ENCODE results near the gene TMEM63C.

TMEM63C gene, protein sequence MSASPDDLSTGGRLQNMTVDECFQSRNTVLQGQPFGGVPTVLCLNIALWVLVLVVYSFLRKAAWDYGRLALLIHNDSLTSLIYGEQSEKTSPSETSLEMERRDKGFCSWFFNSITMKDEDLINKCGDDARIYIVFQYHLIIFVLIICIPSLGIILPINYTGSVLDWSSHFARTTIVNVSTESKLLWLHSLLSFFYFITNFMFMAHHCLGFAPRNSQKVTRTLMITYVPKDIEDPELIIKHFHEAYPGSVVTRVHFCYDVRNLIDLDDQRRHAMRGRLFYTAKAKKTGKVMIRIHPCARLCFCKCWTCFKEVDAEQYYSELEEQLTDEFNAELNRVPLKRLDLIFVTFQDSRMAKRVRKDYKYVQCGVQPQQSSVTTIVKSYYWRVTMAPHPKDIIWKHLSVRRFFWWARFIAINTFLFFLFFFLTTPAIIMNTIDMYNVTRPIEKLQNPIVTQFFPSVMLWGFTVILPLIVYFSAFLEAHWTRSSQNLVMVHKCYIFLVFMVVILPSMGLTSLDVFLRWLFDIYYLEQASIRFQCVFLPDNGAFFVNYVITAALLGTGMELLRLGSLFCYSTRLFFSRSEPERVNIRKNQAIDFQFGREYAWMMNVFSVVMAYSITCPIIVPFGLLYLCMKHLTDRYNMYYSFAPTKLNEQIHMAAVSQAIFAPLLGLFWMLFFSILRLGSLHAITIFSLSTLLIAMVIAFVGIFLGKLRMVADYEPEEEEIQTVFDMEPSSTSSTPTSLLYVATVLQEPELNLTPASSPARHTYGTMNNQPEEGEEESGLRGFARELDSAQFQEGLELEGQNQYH

DNA sequence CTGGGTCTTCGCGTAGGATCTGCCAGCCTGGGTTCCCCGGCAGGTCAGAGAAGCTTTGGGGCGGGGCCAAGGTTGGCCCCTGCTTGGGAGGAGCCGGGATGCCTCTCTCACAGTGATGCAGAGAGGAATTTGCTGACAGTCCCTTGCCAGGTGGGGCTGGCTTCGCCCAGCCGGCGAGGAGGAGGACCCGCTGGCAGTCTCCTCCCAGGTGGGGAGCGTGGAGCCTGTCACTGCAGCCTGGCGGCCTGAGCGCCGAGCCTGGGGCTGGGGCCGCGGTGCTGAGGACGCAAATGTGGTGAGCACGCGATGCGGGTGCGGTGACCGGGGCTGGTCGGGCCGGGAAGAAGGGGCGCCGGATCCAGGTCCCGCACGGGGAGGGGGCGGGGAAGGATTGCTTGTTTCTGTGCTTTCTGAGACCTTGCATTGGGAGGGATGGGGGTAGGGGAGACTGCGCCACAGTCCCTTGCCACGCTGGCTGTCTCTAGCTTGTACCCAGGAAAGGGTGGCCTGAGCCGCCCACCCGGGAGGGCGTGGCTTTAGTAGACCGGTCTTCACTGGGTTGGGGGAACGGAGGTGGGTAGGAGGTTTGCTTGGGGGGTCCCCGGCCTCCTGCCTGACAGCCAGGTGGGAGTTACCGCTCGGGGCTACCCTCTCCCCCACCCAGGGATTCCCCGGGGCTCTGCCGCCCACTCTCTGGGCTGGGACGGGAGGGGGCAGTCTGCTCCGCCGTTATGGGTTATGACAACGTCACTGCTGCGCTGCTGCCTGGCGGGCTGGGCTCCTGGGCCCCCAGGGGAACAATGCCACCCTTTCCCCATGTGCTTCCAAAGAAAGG, at the start of gene TMEM63C:
Gene TMEM63C (plus strand): TSS at position 196 of the 835 bp plus-strand sequence. CDS start 37,016 bp downstream, outside the sequence.
- peak; percentile 68 to 73 for DNase-seq

GRCh38 chr14:77131871-77132486, 49.6 kb upstream of the TMEM63C start:
- no peak for DNase-seq

DNA sequence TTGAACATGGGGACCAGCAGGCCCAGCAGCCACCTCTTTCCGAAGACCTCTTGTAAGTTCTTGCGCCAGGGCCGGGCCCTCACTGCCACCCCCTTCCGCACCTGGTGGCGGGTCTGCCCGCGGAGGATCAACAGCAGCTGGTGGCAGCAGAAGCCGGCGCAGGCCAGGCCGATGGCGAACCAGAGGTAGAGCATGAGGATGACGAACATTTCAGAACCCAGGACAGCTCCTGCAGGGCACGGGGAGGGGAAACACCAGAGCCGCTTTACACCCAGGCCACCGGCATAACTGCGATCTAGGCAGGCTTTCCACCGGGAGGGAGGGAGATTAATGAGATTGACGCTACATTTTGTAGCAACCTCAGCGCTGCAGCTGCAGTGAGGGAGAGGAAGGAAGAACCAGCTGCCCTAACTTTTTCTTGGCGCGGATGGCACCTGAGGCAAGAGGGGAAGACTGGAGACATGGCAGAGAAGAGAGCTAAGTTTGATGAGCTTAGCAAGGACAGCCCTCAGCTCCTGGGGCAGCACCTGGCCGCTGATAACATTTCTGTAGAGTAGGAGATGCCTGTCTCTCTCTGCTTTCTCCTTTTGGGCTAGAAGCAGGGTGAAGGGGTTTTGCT, 47.8 kb upstream of the TMEM63C start:
- no peak for DNase-seq

DNA sequence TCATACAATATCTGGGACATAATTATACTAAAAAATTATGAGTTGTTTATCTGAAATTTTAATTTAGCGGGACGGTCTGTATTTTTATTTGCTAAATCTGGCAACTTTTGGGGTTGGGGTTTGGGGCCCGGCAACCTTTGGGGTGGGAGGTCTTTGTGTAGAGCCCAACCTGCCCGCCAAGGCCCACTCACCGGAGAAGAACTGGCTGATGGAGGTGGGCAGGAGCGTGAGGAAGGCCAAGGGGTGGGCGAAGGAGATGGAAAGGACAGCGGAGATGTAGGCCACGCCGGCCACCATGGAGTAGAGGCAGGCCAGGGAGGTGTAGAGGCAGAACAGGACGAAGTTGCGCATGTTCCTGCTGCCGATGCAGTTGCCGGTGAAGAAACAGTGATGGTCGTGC, 42.6 kb upstream of the TMEM63C start:
- no peak for DNase-seq

DNA sequence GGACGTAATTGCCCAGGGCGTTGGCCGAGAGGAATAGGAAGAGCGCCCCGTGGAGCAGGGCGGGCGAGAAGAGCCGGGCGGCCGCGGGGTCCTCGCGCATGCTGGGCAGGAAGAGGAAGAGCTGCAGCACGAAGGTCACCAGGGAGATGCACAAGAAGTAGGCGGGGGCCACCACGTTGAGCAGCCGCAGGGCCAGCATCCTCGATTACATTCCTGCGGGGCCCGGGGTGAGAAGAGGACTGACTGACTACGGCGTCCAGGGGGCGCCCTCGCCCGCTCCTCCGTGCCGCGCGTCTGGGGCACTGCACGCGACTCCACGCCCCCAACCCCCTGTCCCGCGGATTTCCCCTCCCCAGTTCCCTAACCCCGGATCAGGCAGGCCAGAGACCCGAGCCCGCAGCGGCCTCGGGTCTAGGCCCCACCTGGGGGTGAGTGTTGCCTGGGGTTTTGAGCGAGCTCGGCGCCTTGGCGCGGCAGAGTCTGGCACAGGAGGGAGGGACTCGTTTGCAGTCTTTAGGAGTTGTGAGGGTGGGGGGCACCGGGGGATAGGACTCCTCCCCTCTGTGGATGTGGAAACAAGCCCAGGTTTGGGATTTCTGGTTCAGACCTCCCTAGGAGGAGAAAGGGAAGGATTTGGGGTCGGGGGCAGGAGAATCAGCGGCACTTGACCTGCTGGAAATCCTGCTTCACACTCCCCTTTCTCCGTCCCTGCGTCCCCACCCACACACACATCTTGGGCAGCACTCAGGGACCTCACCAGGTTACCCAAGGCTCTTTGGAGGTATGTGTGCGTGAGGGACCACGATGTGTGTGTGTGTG, 41.8 kb upstream of the TMEM63C start:
- no peak for DNase-seq

DNA sequence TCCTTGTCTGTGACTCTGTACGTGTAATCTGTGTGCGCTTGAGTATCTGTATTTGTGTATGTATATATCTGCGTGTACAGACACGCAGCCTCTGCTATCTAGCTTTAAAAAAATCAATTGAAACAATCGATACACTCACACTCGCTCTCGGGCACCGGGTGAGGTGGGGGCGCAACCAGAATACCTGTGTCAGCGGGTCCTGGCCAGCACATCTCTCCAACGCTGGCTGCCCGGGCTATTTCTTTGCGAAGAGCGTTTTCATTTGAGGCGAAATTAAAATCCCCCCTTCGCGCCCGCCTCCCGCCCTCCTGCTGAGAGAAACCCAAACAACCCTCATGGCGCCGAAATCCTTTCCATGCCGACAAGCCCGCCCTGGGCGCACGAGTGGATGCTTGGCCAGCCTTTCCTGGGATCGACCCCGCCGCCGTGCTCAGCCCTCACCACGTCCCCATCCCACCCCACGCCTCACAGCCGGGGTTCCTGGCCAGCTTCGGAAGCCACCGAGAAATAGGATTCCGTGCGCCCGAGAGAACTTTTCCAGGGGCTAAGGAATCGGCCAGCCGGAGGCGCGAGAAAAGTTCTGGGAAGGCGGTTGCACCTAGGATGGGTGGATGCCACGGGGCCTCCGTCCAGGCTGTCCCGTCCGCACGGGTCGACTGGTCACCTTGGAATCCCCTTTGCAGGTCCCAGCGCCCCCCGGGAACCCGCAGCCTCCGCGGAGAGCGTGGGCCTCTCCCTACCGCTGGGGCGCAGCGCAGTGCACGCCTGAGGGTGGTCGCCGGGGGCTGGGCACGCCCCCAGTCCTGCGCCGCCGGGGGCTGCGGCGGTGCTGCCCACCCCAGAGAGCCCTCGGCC, 41.0 kb upstream of the TMEM63C start:
- no peak for DNase-seq

- DNase-seq, result peak in 1 of 2 experiments; percentile 44
Measured at GRCh38 chr14:77141214-77142004, 40.2 kb upstream of the TMEM63C start, which contains the start of gene ZDHHC22. ZDHHC22 (minus strand) TSS chr14:77141791; CDS start chr14:77139738, 2,053 bp downstream.

DNA sequence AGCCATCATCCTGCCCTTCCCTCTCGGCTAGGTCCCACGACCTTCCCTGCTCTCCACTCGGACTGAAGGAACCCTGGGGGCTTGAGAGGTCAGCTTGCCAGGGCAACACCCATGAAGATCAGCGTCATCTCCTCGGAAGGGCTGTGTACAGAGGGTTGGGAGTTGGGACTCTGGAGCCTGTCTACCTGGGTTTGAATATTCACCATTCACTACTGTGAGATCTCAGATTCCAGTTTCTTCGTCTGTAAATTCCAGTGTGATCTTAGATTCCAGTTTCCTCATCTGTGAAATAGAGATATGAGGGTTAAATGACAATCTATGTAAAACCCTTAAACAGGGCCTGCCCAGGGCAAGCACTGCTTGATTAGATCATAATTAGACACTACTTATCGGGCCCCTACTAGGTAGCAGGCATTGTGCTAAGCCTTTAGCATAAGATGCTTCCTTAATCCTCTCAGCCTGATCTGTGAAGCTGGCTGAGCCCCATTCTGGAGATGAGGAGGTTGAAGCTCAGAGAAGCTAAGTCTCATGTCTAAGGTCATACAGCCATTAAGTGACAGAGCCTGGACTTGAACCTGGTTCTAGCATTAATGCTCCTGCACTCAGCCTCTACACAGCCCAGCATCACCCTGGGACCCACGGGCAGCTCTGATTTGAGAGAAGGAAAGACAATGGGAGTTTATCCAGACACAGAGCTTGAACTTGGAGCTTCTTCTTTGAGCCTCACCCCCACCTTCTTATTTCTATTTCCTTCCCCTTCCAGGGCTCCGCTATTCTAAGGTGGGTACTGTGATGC, 39.4 kb upstream of the TMEM63C start:
- no peak for DNase-seq

DNA sequence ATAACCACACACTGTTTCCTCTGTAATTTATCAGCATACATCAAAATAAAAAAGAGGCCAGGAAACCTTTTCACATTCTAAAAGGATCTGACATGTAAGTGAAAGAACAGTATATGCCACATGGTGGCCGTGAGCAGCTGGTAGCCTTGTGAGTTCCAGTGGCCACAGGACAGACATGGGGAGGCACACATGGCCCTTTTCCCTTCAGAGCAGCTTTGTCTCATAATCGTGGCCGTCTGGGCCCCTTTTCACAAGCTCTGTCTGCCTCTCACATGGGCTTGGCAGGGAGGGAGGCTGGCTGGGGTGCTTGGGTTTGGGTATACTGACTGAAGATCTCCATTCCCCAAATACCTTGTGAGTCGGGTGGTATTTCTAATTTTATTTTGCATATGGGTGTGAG, 38.5 kb upstream of the TMEM63C start:
- no peak for DNase-seq

DNA sequence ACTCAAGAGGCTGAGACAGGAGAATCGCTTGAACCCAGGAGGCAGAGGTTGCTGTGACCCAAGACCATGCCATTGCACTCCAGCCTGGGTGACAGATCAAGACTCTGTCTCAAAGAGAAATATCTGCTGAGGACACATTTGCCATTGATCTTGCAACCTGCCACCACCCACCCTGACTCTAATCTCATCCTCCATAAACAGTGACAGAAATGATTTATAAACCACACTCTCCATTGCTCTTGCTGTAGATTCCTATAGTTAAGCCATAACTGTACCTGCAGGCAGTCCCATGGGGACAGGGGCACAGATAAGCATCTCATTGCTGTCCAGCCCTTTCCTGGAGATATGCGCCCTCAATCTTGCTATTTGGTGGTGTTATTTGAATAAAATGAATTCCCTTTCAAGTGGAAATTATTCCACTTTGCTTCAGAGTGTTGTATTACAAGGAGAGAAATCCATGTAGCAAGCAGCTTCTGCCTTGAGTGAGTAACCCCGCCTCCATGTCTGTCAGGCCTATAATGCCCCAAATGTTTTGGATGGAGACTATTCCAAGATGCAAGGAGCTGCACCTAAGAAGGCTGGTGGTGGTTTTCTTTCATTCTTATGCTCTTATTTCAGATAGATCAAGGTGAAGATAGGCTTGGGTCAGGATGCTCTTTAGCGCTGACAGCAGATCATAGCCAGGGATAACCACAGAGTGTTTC, 37.0 kb upstream of the TMEM63C start:
- no peak for DNase-seq

GRCh38 chr14:77145975-77146740, 35.4 kb upstream of the TMEM63C start:
- DNase-seq, result no peak

GRCh38 chr14:77148510-77149231, 32.9 kb upstream of the TMEM63C start:
- no peak for DNase-seq

GRCh38 chr14:77151245-77151644, 30.4 kb upstream of the TMEM63C start:
- peak in 1 of 2 experiments; percentile 39 for DNase-seq

GRCh38 chr14:77151918-77152588, 29.5 kb upstream of the TMEM63C start:
- peak in 1 of 2 experiments; percentile 68 for DNase-seq

GRCh38 chr14:77153802-77154201, 27.8 kb upstream of the TMEM63C start:
- no peak for DNase-seq

- no peak for DNase-seq
Measured at GRCh38 chr14:77154421-77154820, 27.2 kb upstream of the TMEM63C start.
